Activated CD4-positive, alpha-beta memory T cell treated with anti-CD3 and anti-CD28 coated beads for 36 hours (primary cell): ENCODE data around the gene LPP. TPM values are rescaled to one million over a fixed set of nuclear protein-coding genes. Genes with fewer than 3 reads are reported as not detected.

Experiments used
- CTCF ChIA-PET: fragments of 350-600 bp; sonication (Branson Sonifier 250); formaldehyde crosslinking; loops from one replicate; lab custom pipeline; 2021; ENCODE audit warnings: antibody characterized with exemption, inconsistent platforms; lab: Charles Lee
- POLR2A ChIA-PET: fragments of 350-600 bp; sonication (Branson Sonifier 250); formaldehyde crosslinking; loops from one replicate; lab custom pipeline; 2021; ENCODE audit warnings: antibody characterized with exemption; lab: Charles Lee
- DNase-seq: peaks from one replicate; pipeline ENCODE4 v3.0.0-alpha.2; 2020
- H3K27ac Mint-ChIP-seq: one replicate; pipeline ENCODE4 v1.8.0; 2021; ENCODE audit warnings: mixed read lengths
- H3K27me3 Mint-ChIP-seq: one replicate; pipeline ENCODE4 v1.8.0; 2021; ENCODE audit warnings: mixed read lengths
- H3K36me3 Mint-ChIP-seq: one replicate; pipeline ENCODE4 v1.8.0; 2021; ENCODE audit warnings: mixed read lengths
- H3K4me1 Mint-ChIP-seq: one replicate; pipeline ENCODE4 v1.8.0; 2021; ENCODE audit warnings: low read depth, mixed read lengths
- H3K4me3 Mint-ChIP-seq: one replicate; pipeline ENCODE4 v1.8.0; 2021; ENCODE audit warnings: mild to moderate bottlenecking, mixed read lengths
- H3K9me3 Mint-ChIP-seq: one replicate; pipeline ENCODE4 v1.8.0; 2021; ENCODE audit warnings: mixed read lengths
- intact Hi-C: fragments of 100-400 bp; cut with micrococcal nuclease; formaldehyde crosslinking; loops from one replicate; pipeline ENCODE4 v1.15.1; 2023
- total RNA-seq, 2 experiments: library from RNA; stranded (reverse); gene quantifications; one replicate each; pipeline ENCODE4 v1.2.3, GENCODE V29; 2021

Gene LPP
- total RNA-seq, 2 experiments from 2014 or later: 41.0 to 43.6 TPM

GRCh38 chr3:188232656-188233055, 78.7 kb downstream of the LPP start:
- Mint-ChIP-seq H3K4me3 (no peak overlapping the region), H3K27me3 (no peaks in the 10 kb centered on the region), H3K27ac (no peak overlapping the region), H3K36me3 (peaks cover 18% of the 10 kb centered on the region), H3K9me3 (no peaks in the 10 kb centered on the region), H3K4me1 (peaks cover 25% of the 10 kb centered on the region)
- CTCF ChIA-PET: no interaction called here
- intact Hi-C loops: no loop called here
- no peak for DNase-seq
- POLR2A ChIA-PET: no interaction called here

- H3K4me3 Mint-ChIP-seq: no peak overlapping the region
- ChIA-PET CTCF (no interaction called here), POLR2A (no interaction called here)
- no peaks in the 10 kb centered on the region for H3K27me3 Mint-ChIP-seq
- intact Hi-C loops: no loop called here
- no peaks in the 10 kb centered on the region for H3K9me3 Mint-ChIP-seq
- no peak overlapping the region for H3K27ac Mint-ChIP-seq
- H3K4me1 Mint-ChIP-seq: peaks cover 30% of the 10 kb centered on the region
- peaks cover 13% of the 10 kb centered on the region for H3K36me3 Mint-ChIP-seq
- DNase-seq: no peak
These were observed 79.4 kb downstream of the LPP start for GRCh38 chr3:188233320-188233719.

GRCh38 chr3:188234132-188234531, 80.2 kb downstream of the LPP start:
- POLR2A ChIA-PET: no interaction called here
- H3K36me3 Mint-ChIP-seq: peaks cover 13% of the 10 kb centered on the region
- no peaks in the 10 kb centered on the region for H3K27me3 Mint-ChIP-seq
- no peak overlapping the region for H3K4me3 Mint-ChIP-seq
- no peak for DNase-seq
- no peaks in the 10 kb centered on the region for H3K9me3 Mint-ChIP-seq
- H3K4me1 Mint-ChIP-seq: peaks cover 32% of the 10 kb centered on the region
- H3K27ac Mint-ChIP-seq: no peak overlapping the region
- CTCF ChIA-PET: no interaction called here
- intact Hi-C loops: no loop called here

- POLR2A ChIA-PET: no interaction called here
- Mint-ChIP-seq H3K9me3 (no peaks in the 10 kb centered on the region), H3K27ac (no peak overlapping the region), H3K27me3 (no peaks in the 10 kb centered on the region), H3K4me3 (no peak overlapping the region), H3K4me1 (peaks cover 30% of the 10 kb centered on the region), H3K36me3 (peaks cover 9% of the 10 kb centered on the region)
- DNase-seq: no peak
- CTCF ChIA-PET: interaction anchor here (0.7 kb wide), 1 partner anchor 339 kb away, joined by 3 read pairs; no protein-coding TSS in a partner anchor
- intact Hi-C loops: no loop called here
These were observed 82.3 kb downstream of the LPP start for GRCh38 chr3:188236271-188236670.

- intact Hi-C loops: no loop called here
- no peaks in the 10 kb centered on the region for H3K27me3 Mint-ChIP-seq
- ChIA-PET POLR2A (no interaction called here), CTCF (no interaction called here)
- H3K4me3 Mint-ChIP-seq: no peak overlapping the region
- H3K36me3 Mint-ChIP-seq: peaks cover 10% of the 10 kb centered on the region
- DNase-seq: no peak
- H3K27ac Mint-ChIP-seq: no peak overlapping the region
- H3K9me3 Mint-ChIP-seq: no peaks in the 10 kb centered on the region
- H3K4me1 Mint-ChIP-seq: peaks cover 42% of the 10 kb centered on the region
These were observed 85.1 kb downstream of the LPP start for GRCh38 chr3:188239035-188239434.

- no peak for DNase-seq
- Mint-ChIP-seq H3K4me3 (no peak overlapping the region), H3K4me1 (peaks cover 42% of the 10 kb centered on the region), H3K9me3 (no peaks in the 10 kb centered on the region), H3K36me3 (peaks cover 6% of the 10 kb centered on the region), H3K27ac (no peak overlapping the region), H3K27me3 (no peaks in the 10 kb centered on the region)
- ChIA-PET POLR2A (interaction anchor here (0.7 kb wide), 1 partner anchor 548 kb away, joined by 3 read pairs; no protein-coding TSS in a partner anchor), CTCF (no interaction called here)
- intact Hi-C loops: no loop called here
These were observed 85.6 kb downstream of the LPP start for GRCh38 chr3:188239577-188239976.

GRCh38 chr3:188240189-188240981, 86.4 kb downstream of the LPP start:
- Mint-ChIP-seq H3K27ac (no peak overlapping the region), H3K9me3 (no peaks in the 10 kb centered on the region), H3K36me3 (peaks cover 3% of the 10 kb centered on the region), H3K4me1 (peaks cover 42% of the 10 kb centered on the region), H3K27me3 (no peaks in the 10 kb centered on the region), H3K4me3 (no peak overlapping the region)
- ChIA-PET POLR2A (interaction anchor here (0.7 kb wide), 1 partner anchor 547 kb away, joined by 3 read pairs; no protein-coding TSS in a partner anchor), CTCF (interaction anchor here (0.6 kb wide), 1 partner anchor 924 kb away, joined by 5 read pairs; no protein-coding TSS in a partner anchor)
- no peak for DNase-seq
- intact Hi-C loops: no loop called here

GRCh38 chr3:188241072-188241471, 87.1 kb downstream of the LPP start:
- ChIA-PET POLR2A (no interaction called here), CTCF (no interaction called here)
- H3K4me1 Mint-ChIP-seq: peaks cover 42% of the 10 kb centered on the region
- H3K9me3 Mint-ChIP-seq: no peaks in the 10 kb centered on the region
- H3K4me3 Mint-ChIP-seq: no peak overlapping the region
- DNase-seq: no peak
- H3K36me3 Mint-ChIP-seq: peaks cover 3% of the 10 kb centered on the region
- no peak overlapping the region for H3K27ac Mint-ChIP-seq
- no peaks in the 10 kb centered on the region for H3K27me3 Mint-ChIP-seq
- intact Hi-C loops: no loop called here

- no peak for DNase-seq
- intact Hi-C loops: no loop called here
- H3K27ac Mint-ChIP-seq: no peak overlapping the region
These were observed 87.9 kb downstream of the LPP start for GRCh38 chr3:188241883-188242282.

GRCh38 chr3:188242436-188243123, 88.6 kb downstream of the LPP start:
- no peak for DNase-seq
- peaks cover 6% of the 10 kb centered on the region for H3K36me3 Mint-ChIP-seq
- no peaks in the 10 kb centered on the region for H3K9me3 Mint-ChIP-seq
- CTCF ChIA-PET: no interaction called here
- no peak overlapping the region for H3K4me3 Mint-ChIP-seq
- H3K27ac Mint-ChIP-seq: no peak overlapping the region
- intact Hi-C loops: no loop called here
- peaks cover 33% of the 10 kb centered on the region for H3K4me1 Mint-ChIP-seq
- POLR2A ChIA-PET: no interaction called here
- H3K27me3 Mint-ChIP-seq: no peaks in the 10 kb centered on the region

More at GRCh38 chr3:188241883-188242282, 87.9 kb downstream of the LPP start:
- Mint-ChIP-seq H3K4me3 (no peak overlapping the region), H3K27me3 (no peaks in the 10 kb centered on the region), H3K36me3 (peaks cover 3% of the 10 kb centered on the region), H3K9me3 (no peaks in the 10 kb centered on the region), H3K4me1 (peaks cover 39% of the 10 kb centered on the region)
- ChIA-PET POLR2A (no interaction called here), CTCF (no interaction called here)

- Mint-ChIP-seq H3K27me3 (no peaks in the 10 kb centered on the region), H3K4me1 (peaks cover 28% of the 10 kb centered on the region), H3K27ac (no peak overlapping the region), H3K4me3 (no peak overlapping the region), H3K9me3 (no peaks in the 10 kb centered on the region), H3K36me3 (peaks cover 6% of the 10 kb centered on the region)
- no peak for DNase-seq
- CTCF ChIA-PET: no interaction called here
- intact Hi-C loops: no loop called here
- POLR2A ChIA-PET: no interaction called here
These were observed 89.3 kb downstream of the LPP start for GRCh38 chr3:188243124-188243795.

GRCh38 chr3:188244395-188244861, 90.5 kb downstream of the LPP start:
- Mint-ChIP-seq H3K9me3 (no peaks in the 10 kb centered on the region), H3K27ac (no peak overlapping the region), H3K4me3 (no peak overlapping the region), H3K4me1 (peaks cover 25% of the 10 kb centered on the region), H3K36me3 (peaks cover 6% of the 10 kb centered on the region), H3K27me3 (no peaks in the 10 kb centered on the region)
- ChIA-PET CTCF (no interaction called here), POLR2A (no interaction called here)
- intact Hi-C loops: loop anchor here (1.0 kb wide), 1 partner anchor 10 kb away; no protein-coding TSS in a partner anchor
- DNase-seq: no peak
